CD4-positive, alpha-beta memory T cell (primary cell): ENCODE data around the gene KRTAP13-4. TPM values are rescaled to one million over a fixed set of nuclear protein-coding genes. Genes with fewer than 3 reads are reported as not detected.

Source experiments
- CTCF ChIA-PET: fragments of 350-600 bp; sonication (Branson Sonifier 250); formaldehyde crosslinking; loops from one replicate; lab custom pipeline; 2021; ENCODE audit warnings: inconsistent platforms; ENCODE audit not compliant: partially characterized antibody; lab: Charles Lee
- POLR2A ChIA-PET: fragments of 350-600 bp; sonication (Branson Sonifier 250); formaldehyde crosslinking; loops from one replicate; lab custom pipeline; 2021; ENCODE audit not compliant: partially characterized antibody; lab: Charles Lee
- DNase-seq, 5 donors: peaks; one replicate each; pipeline versions ENCODE4 v3.0.0 to v3.0.0-alpha.2; 2020 to 2022; ENCODE audit warnings: mixed read lengths in 1 of 5
- H3K27ac ChIP-seq: one replicate; pipeline ENCODE4 v1.7.0; 2013; ENCODE audit warnings: low read depth, low read length
- H3K27me3 ChIP-seq: 2 replicates; pipeline ENCODE4 v1.7.0; 2013; ENCODE audit warnings: mild to moderate bottlenecking, low read length, moderate library complexity; ENCODE audit not compliant: insufficient read depth
- H3K36me3 ChIP-seq: 2 replicates; pipeline ENCODE4 v1.7.0; 2013; ENCODE audit warnings: mild to moderate bottlenecking, low read length, moderate library complexity; ENCODE audit not compliant: insufficient read depth
- H3K4me1 ChIP-seq: 2 replicates; pipeline ENCODE4 v1.7.0; 2013; ENCODE audit warnings: mild to moderate bottlenecking, low read length, moderate library complexity; ENCODE audit not compliant: insufficient read depth
- H3K4me3 ChIP-seq, 2 donors: one replicate each; pipeline ENCODE4 v1.7.0; 2013; ENCODE audit warnings: low read length in 2 of 2, mild to moderate bottlenecking in 1 of 2
- H3K9me3 ChIP-seq, 2 donors: one replicate each; pipeline ENCODE4 v1.7.0; 2013; ENCODE audit warnings: low read length in 2 of 2, control low read depth in 1 of 2; ENCODE audit not compliant: control insufficient read depth in 1 of 2
- H3K27ac Mint-ChIP-seq, 7 donors: one replicate each; pipeline ENCODE4 v1.8.0; 2020 to 2021; ENCODE audit warnings: mixed read lengths in 7 of 7, mild to moderate bottlenecking in 6 of 7, inconsistent platforms in 3 of 7, moderate library complexity in 3 of 7
- H3K27me3 Mint-ChIP-seq, 2 donors: one replicate each; pipeline ENCODE4 v1.8.0; 2020 to 2021; ENCODE audit warnings: mixed read lengths in 2 of 2
- H3K36me3 Mint-ChIP-seq, 2 donors: one replicate each; pipeline ENCODE4 v1.8.0; 2020 to 2021; ENCODE audit warnings: mixed read lengths in 2 of 2, inconsistent platforms in 1 of 2, mild to moderate bottlenecking in 1 of 2
- H3K4me1 Mint-ChIP-seq, 4 donors: one replicate each; pipeline ENCODE4 v1.8.0; 2020 to 2021; ENCODE audit warnings: mixed read lengths in 4 of 4, mild to moderate bottlenecking in 1 of 4
- H3K4me3 Mint-ChIP-seq, 8 donors: one replicate each; pipeline ENCODE4 v1.8.0; 2020 to 2021; ENCODE audit warnings: mixed read lengths in 8 of 8, mild to moderate bottlenecking in 7 of 8, moderate library complexity in 6 of 8, inconsistent platforms in 3 of 8
- H3K9me3 Mint-ChIP-seq, 8 donors: one replicate each; pipeline ENCODE4 v1.8.0; 2020 to 2021; ENCODE audit warnings: mixed read lengths in 8 of 8, mild to moderate bottlenecking in 5 of 8, inconsistent platforms in 3 of 8, moderate library complexity in 1 of 8
- intact Hi-C: fragments of 100-400 bp; cut with micrococcal nuclease; formaldehyde crosslinking; loops from one replicate; pipeline ENCODE4 v1.15.1; 2023
- polyA plus RNA-seq, 2 donors: library from polyadenylated mRNA; unstranded; fragments of 300-500 nt; fragmentation: Illumina TruSeq; gene quantifications; one replicate each; pipeline ENCODE4 v1.2.3, GENCODE V29; 2021
- total RNA-seq, 2 experiments: library from RNA; stranded (reverse); gene quantifications; one replicate each; pipeline ENCODE4 v1.2.3, GENCODE V29; 2021

KRTAP13-4 gene, protein sequence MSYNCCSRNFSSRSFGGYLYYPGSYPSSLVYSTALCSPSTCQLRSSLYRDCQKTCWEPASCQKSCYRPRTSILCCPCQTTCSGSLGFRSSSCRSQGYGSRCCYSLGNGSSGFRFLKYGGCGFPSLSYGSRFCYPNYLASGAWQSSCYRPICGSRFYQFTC
- total RNA-seq = not detected
- polyA plus RNA-seq = not detected

DNA sequence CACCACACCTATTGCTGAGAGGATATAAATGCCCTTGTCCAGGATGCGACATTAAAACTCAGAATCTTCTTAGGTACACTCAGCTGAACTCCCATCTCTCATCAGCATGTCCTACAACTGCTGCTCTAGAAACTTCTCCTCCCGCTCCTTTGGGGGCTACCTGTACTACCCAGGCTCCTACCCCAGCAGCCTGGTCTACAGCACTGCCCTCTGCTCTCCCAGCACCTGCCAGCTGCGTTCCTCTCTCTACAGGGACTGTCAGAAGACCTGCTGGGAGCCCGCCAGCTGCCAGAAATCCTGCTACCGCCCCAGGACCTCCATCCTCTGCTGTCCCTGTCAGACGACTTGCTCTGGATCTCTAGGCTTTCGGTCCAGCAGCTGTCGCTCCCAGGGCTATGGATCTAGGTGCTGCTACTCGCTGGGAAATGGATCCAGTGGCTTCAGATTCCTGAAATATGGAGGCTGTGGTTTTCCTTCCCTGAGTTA is at the start of gene KRTAP13-4:
Gene KRTAP13-4 (plus strand): TSS at position 51 of the 486 bp plus-strand sequence. CDS start 56 bp downstream, at position 107.
- H3K4me3 Mint-ChIP-seq = no peak within 1 kb of the TSS
- Histone ChIP-seq H3K27ac (no peak within 1 kb of the TSS), H3K27me3 (no peaks in the 10 kb centered on the region), H3K4me3 (no peak within 1 kb of the TSS), H3K9me3 (no peaks in the 10 kb centered on the region), H3K4me1 (no peaks in the 10 kb centered on the region), H3K36me3 (no peaks in the 10 kb centered on the region)
- peaks cover 1 to 2% of the 10 kb centered on the region in 2 donors for H3K27me3 Mint-ChIP-seq
- ChIA-PET CTCF (no interaction called here), POLR2A (no interaction called here)
- intact Hi-C loops = no loop called here
- H3K4me1 Mint-ChIP-seq = no peaks in the 10 kb centered on the region
- H3K27ac Mint-ChIP-seq = no peak within 1 kb of the TSS
- no peak for DNase-seq
- no peaks in the 10 kb centered on the region for H3K36me3 Mint-ChIP-seq
- peaks cover 0 to 4% (median 0%) of the 10 kb centered on the region in 8 donors for H3K9me3 Mint-ChIP-seq

DNA sequence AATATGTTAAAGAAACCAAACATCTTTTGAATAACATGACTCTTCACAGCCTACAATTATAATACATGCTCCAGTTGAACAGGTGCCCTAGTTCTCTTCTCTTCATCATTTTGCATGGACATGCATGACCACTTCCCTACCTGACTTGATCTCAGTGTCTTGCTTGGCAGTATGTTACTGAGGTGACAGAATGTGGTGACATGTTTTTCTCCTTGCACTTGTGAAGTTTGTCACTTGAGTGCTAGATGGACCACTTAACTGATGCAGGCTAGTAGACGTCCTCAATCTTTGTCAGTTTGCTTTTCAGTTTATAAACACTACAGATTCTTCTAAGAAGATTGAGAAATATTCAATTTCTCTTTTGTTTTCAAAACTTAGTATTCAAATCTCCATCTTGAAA is 47.8 kb upstream of the KRTAP13-4 start:
- H3K9me3 ChIP-seq = no peaks in the 10 kb centered on the region
- DNase-seq = no peak
- H3K36me3 Mint-ChIP-seq = no peaks in the 10 kb centered on the region
- H3K4me3 Mint-ChIP-seq = no peak overlapping the region
- H3K4me1 Mint-ChIP-seq = no peaks in the 10 kb centered on the region
- H3K36me3 ChIP-seq = no peaks in the 10 kb centered on the region
- peaks cover 0 to 2% of the 10 kb centered on the region in 2 donors for H3K27me3 Mint-ChIP-seq
- H3K9me3 Mint-ChIP-seq = peaks cover 0 to 6% (median 0%) of the 10 kb centered on the region in 8 donors
- CTCF ChIA-PET = no interaction called here
- H3K4me3 ChIP-seq = no peak overlapping the region
- no peaks in the 10 kb centered on the region for H3K27me3 ChIP-seq
- intact Hi-C loops = no loop called here
- no peak overlapping the region for H3K27ac ChIP-seq
- POLR2A ChIA-PET = no interaction called here
- no peak overlapping the region for H3K27ac Mint-ChIP-seq
- H3K4me1 ChIP-seq = no peaks in the 10 kb centered on the region

DNA sequence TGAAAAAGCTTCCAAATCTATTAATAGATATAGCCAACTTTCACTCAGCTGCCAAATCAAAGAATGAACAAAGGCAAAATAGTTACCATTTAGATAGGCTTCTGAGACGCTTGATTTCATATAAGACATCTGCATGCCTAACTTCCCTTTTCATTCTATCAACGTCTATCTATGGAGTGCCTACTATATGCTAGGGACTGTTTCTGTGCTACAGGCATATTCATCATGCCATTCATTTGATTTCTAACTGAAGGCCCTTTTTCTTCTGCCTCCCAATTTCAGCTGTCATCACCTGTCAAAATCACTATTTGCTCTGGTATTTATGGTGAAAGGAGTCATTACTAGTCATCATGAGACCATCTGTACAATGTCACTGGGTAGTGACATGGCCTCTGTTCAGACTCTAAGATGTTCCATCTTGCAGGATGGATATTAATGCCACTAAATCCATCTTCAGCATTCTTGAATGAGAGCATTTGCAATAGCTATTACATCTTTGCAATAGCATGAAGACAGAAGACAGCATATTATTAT is 38.5 kb upstream of the KRTAP13-4 start:
- H3K4me3 ChIP-seq = no peak overlapping the region
- intact Hi-C loops = no loop called here
- Mint-ChIP-seq H3K4me1 (no peaks in the 10 kb centered on the region), H3K27ac (no peak overlapping the region), H3K36me3 (no peaks in the 10 kb centered on the region), H3K4me3 (no peak overlapping the region), H3K27me3 (peaks cover 1% of the 10 kb centered on the region in 2 donors), H3K9me3 (peaks cover 0 to 17% (median 2%) of the 10 kb centered on the region in 8 donors)
- H3K9me3 ChIP-seq = no peaks in the 10 kb centered on the region
- POLR2A ChIA-PET = no interaction called here
- no peaks in the 10 kb centered on the region for H3K4me1 ChIP-seq
- DNase-seq = no peak
- H3K27ac ChIP-seq = no peak overlapping the region
- CTCF ChIA-PET = no interaction called here
- no peaks in the 10 kb centered on the region for H3K27me3 ChIP-seq
- H3K36me3 ChIP-seq = no peaks in the 10 kb centered on the region

DNA sequence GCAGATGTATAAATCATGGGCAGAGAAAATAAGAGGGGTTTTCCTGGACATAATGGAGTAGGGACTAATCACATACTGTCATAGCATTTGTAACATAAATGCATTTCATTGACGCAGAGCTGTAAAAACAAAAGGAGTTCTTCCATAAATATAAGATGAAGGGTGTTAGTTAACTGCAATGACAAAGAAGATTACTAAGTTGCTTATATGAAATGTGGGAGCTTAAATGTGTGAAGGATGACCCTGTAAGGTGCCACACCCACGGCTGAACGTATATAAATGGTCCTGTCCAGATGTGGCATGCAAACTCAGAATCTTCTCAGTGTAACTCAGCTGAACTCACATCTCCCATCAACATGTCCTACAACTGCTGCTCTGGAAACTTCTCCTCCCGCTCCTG is 34.3 kb upstream of the KRTAP13-4 start, which contains the start of gene KRTAP13-1:
Gene KRTAP13-1 (plus strand): TSS at position 301 of the 400 bp plus-strand sequence. CDS start 56 bp downstream, at position 357.
- no peaks in the 10 kb centered on the region for H3K4me1 Mint-ChIP-seq
- Histone ChIP-seq H3K36me3 (no peaks in the 10 kb centered on the region), H3K4me3 (no peak within 1 kb of the TSS), H3K9me3 (no peaks in the 10 kb centered on the region), H3K4me1 (no peaks in the 10 kb centered on the region), H3K27me3 (no peaks in the 10 kb centered on the region), H3K27ac (no peak within 1 kb of the TSS)
- H3K9me3 Mint-ChIP-seq = peaks cover 0 to 10% (median under 1%) of the 10 kb centered on the region in 8 donors
- H3K27me3 Mint-ChIP-seq = peaks cover 3 to 5% of the 10 kb centered on the region in 2 donors
- H3K27ac Mint-ChIP-seq = no peak within 1 kb of the TSS
- intact Hi-C loops = no loop called here
- CTCF ChIA-PET = no interaction called here
- POLR2A ChIA-PET = no interaction called here
- H3K4me3 Mint-ChIP-seq = no peak within 1 kb of the TSS
- DNase-seq = no peak
- H3K36me3 Mint-ChIP-seq = no peaks in the 10 kb centered on the region

DNA sequence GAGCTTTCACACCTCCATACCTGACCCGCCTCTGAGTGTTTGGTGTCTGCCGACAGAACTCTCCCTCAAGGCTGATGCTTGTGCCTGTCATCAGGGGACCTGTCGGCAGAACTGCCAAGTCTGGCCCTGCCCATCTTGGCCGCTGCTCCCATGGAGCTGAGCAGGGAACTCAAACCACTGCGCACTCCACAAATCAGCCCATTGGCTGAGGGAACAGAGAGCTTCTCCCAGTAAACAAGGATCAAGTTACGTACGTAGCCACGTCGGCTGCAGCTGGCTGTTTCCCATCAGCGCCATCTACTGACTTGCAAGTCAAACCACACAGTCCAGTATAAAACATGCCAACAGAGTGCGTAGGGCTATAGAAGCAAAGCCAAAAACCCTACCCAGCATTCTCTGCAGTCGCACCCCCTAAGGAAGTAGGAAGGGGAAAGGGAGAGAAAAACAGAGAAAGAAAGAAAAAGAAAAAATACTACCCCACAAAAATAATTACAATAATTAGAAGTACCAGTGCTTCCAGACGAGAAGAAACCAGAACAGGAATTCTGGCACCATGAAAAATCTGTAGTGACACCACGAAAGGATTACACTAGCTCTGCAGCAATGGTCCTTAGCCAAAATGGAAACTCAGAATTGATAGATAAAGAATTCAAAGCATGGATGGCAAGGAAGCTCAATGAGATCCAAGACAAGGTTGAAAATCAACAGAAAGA is 21.1 kb upstream of the KRTAP13-4 start:
- intact Hi-C loops = no loop called here

DNA sequence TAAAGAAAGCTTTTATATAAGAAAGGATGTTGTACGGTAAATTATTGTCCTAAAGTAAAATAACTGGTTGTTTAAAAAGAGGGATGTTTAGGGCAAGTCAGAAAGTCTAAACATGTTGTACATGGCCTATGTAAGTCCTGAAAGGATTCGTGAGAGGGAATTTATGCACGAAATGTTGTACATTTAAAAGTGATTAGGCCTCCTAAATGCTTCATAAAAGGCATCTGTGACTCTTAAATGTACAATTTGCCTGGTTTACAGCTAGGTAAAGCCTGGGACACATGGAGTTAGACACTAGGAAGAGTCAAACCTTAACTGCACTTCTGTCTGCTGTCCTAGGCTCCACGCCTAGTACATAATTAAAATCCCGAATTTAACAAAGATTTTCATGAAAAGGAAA is 14.0 kb upstream of the KRTAP13-4 start:
- Histone ChIP-seq H3K36me3 (no peaks in the 10 kb centered on the region), H3K4me3 (no peak overlapping the region), H3K27me3 (no peaks in the 10 kb centered on the region), H3K9me3 (no peaks in the 10 kb centered on the region), H3K27ac (no peak overlapping the region), H3K4me1 (no peaks in the 10 kb centered on the region)
- Mint-ChIP-seq H3K4me3 (no peak overlapping the region), H3K27ac (no peak overlapping the region), H3K27me3 (no peaks in the 10 kb centered on the region), H3K4me1 (no peaks in the 10 kb centered on the region), H3K9me3 (peaks cover 0 to 2% (median 0%) of the 10 kb centered on the region in 8 donors), H3K36me3 (no peaks in the 10 kb centered on the region)
- ChIA-PET CTCF (no interaction called here), POLR2A (no interaction called here)
- DNase-seq = no peak
- intact Hi-C loops = no loop called here

More for the DNA sequence above, 21.1 kb upstream of the KRTAP13-4 start:
- no peaks in the 10 kb centered on the region for H3K36me3 ChIP-seq
- no peak overlapping the region for H3K27ac ChIP-seq
- no peaks in the 10 kb centered on the region for H3K9me3 ChIP-seq
- Mint-ChIP-seq H3K27ac (no peak overlapping the region), H3K9me3 (peaks cover 0 to 17% (median 5%) of the 10 kb centered on the region in 8 donors), H3K4me3 (peak overlapping the region in 3 of 8 donors; percentile 26 to 54 (median 29)), H3K27me3 (peaks cover 3 to 5% of the 10 kb centered on the region in 2 donors), H3K36me3 (no peaks in the 10 kb centered on the region), H3K4me1 (no peaks in the 10 kb centered on the region)
- H3K4me1 ChIP-seq = no peaks in the 10 kb centered on the region
- no peaks in the 10 kb centered on the region for H3K27me3 ChIP-seq
- no peak overlapping the region for H3K4me3 ChIP-seq
- CTCF ChIA-PET = no interaction called here
- POLR2A ChIA-PET = interaction anchor here (0.6 kb wide), 1 partner anchor 1440 kb away, joined by 4 read pairs; no protein-coding TSS in a partner anchor
- DNase-seq = peak in 2 of 5 donors; percentile 1 to 2

DNA sequence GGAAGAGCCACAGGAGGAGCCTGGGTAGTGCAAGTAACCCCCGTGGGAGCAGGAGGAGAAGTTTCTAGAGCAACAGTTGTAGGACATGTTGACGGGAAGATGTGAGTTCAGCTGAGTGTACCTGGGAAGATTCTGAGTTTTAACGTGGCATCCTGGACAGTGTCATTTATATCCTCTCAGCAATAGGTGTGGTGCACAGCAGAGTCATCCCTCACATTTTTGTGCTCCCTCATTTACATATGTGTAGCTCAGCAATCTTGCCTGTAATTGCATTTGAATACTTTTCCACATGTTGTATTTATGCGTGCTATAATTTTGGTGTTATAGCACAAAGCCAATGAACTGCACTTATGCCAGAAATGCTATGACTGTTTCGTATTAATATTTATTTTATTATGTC is 4.2 kb upstream of the KRTAP13-4 start, which contains the start of gene KRTAP13-3:
Gene KRTAP13-3 (minus strand): TSS at position 101 of the 400 bp plus-strand sequence. CDS start 14 bp downstream, at position 87.
- no peaks in the 10 kb centered on the region for H3K27me3 ChIP-seq

More for the DNA sequence above, 4.2 kb upstream of the KRTAP13-4 start, which contains the start of gene KRTAP13-3:
- Histone ChIP-seq H3K9me3 (no peaks in the 10 kb centered on the region), H3K4me3 (no peak within 1 kb of the TSS), H3K4me1 (no peaks in the 10 kb centered on the region), H3K27ac (no peak within 1 kb of the TSS), H3K36me3 (no peaks in the 10 kb centered on the region)
- no peak within 1 kb of the TSS for H3K27ac Mint-ChIP-seq
- no peaks in the 10 kb centered on the region for H3K36me3 Mint-ChIP-seq
- peaks cover 0 to 3% (median 0%) of the 10 kb centered on the region in 8 donors for H3K9me3 Mint-ChIP-seq
- no peaks in the 10 kb centered on the region for H3K4me1 Mint-ChIP-seq
- ChIA-PET POLR2A (no interaction called here), CTCF (no interaction called here)
- DNase-seq = no peak
- intact Hi-C loops = no loop called here
- no peak within 1 kb of the TSS for H3K4me3 Mint-ChIP-seq
- H3K27me3 Mint-ChIP-seq = peaks cover 1 to 2% of the 10 kb centered on the region in 2 donors
